Hematopoietic multipotent progenitor cell treated with erythropoietin and hydrocortisone succinate and interleukin-3 and kit ligand, for 8 days (in vitro differentiated cells): ENCODE data around the gene CHIC2.

Source experiments
- DNase-seq: peaks from one replicate; pipeline ENCODE4 v3.0.0-alpha.2; 2015

The CHIC2 gene

GRCh38 chr4:54092405-54093323 is 28.3 kb upstream of the CHIC2 start:
- no peak for DNase-seq

DNA sequence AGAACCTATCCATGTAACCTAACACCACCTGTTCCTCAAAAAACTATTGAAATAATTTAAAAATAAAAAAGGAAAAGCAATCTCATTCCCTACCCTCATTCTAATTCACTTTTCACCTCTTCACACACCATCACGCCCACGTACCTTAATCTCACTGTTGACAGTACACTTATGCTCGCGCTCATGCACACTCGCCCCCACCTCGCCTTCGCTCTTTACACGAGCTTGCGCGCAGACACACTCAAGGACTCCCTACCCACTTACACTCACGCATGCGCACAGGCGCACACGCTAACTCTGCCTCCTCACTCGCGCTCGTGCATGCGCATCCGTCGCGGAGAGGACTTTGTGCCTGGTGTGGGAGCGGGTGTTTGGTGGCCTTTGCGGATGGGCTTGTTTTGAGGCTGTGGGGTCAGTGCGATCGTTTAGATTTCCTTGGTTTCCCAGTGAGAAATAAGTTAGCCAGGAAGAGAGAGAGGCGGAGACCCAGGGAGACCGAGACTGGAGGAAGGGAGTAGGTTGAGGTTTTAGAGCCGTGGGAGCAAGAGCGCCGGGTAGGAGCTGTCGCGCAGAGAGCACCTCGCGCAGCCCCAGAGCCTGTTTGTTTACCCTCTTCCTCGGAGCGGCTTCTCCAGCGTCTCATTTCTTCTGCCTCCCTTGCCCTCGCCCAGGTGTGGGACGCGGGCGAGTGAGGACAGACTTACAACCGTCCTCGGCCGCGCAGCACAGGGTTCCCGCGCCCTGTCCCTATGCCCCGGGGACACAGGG is 27.4 kb upstream of the CHIC2 start:
- peak; percentile 65 for DNase-seq

- DNase-seq: no peak
These were observed 26.6 kb upstream of the CHIC2 start for GRCh38 chr4:54090804-54091623.

DNA sequence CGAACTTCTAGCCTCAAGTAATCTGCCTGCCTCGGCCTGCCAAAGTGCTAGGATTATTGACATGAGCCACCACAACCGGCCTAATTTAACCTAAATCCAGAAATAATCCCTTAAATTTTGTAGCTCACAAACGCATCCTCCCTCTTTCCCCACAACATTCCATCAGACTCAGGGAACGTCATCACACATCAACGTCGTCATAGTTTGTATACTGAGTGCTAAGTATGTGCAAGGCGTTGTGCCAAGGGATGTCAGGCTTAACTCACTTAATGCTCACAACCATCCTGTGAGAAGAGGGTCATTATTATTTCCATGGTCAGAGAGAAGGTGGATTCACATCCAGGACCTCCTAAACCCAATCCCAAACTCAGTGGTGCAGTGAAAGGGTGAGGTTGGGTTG is 26.0 kb upstream of the CHIC2 start:
- no peak for DNase-seq

- no peak for DNase-seq
These were observed 25.5 kb upstream of the CHIC2 start for GRCh38 chr4:54089875-54090274.

- DNase-seq: no peak
These were observed 20.9 kb upstream of the CHIC2 start for GRCh38 chr4:54085284-54085683.

GRCh38 chr4:54082168-54082567 is 17.8 kb upstream of the CHIC2 start:
- no peak for DNase-seq

- DNase-seq: no peak
These were observed 13.4 kb upstream of the CHIC2 start for GRCh38 chr4:54077812-54078211.

DNA sequence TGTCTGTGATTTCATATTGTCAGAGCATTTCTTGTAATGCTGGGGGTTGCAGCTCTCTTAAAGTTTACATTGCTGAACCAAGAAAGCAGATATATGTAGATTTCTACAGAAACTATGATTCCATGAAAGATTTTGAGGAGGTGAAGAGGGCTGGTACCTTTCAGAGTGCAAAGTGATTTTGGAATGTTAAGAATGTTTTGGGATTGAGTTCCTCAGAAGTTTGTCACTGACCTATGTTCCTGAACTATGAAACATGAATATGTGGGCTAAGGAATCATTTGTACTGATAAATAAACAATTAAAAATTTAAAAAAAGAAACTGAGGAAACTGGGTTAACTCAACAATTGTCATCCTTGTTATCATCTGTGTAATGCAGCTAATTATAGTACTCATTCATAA is 12.3 kb upstream of the CHIC2 start:
- DNase-seq: no peak

DNA sequence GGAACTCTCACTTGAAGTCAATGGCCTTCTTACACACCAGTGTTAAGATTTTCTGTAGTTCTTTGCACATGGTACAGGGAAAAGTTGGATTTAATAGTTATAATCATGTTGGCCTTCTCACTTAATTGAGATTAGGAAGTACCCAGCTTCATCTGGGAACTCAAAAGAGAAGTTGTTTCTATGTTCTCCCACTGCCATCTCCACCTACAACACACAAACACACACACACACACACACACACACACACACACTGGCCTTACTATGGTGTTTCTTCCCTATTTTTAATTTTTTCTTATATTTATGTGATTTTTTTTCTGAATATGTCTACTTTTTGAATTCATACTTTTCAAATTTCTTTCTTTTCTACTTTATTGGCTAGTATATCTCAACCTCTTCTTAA is 10.0 kb upstream of the CHIC2 start:
- no peak for DNase-seq

GRCh38 chr4:54073271-54073880 is 9.0 kb upstream of the CHIC2 start:
- DNase-seq: no peak

GRCh38 chr4:54067166-54067565 is 2.8 kb upstream of the CHIC2 start:
- no peak for DNase-seq

- DNase-seq: peak; percentile 91
These were observed 2.3 kb upstream of the CHIC2 start for GRCh38 chr4:54066718-54067129.

DNA sequence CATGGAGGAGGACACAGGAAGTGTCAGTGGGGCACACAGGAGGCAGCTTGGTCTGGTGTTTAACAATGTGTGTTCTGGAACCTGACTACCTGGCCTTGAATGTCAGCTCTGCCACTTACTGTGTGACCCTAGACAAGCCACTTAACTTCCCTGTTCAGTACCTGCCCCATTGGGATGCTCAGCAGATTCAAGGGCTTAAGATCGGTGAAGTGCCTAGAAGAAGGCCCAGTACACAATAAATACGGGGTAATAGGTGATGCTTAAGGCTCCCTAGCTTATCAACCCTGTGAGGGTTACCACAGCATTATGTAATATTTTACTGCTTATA is 1.6 kb upstream of the CHIC2 start:
- DNase-seq: no peak

DNA sequence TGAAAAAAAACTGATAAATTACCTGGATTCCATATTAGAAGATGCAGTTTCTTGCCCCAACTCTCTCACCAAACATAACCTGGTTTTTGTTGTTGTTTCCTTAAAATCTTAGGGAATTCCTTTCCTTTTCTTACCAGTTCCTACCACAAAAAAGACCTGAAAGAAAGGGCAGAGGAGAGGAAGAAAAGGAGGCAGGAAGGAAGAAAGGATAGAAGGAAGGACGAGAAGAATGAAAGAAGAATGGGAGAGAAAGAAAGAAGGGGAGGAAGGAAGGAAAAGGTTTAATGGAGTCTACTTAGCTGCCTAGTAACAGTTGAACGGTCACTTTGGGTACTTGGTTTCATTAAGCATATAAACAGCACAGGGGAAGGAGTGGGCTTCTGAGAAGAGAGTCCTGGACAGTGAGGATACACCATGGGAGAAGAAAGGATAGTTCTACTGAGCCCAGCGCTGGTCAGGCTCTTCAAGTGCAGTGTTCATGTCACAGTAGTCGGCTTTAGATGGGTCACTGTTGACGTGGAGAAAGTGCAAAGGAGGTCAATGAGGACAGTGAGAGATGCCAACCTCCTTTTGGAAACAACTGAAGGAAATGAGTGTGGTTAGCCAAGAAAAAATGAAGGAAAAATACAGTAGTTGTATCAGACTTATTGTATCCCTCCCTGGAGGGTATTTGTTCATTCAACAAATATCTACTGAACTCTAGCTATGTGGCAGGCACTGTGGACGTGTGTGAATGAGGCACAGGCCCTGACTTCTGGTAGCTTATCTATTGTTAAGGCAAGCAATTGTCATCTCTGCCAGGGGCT is 1.1 kb upstream of the CHIC2 start:
- DNase-seq: peak; percentile 60

- DNase-seq: peak; percentile 48
These were observed 578 bp downstream of the CHIC2 start for GRCh38 chr4:54063737-54064316.

GRCh38 chr4:54063229-54063628 is 1.2 kb downstream of the CHIC2 start:
- peak; percentile 15 for DNase-seq

- DNase-seq: no peak
These were observed 2.0 kb downstream of the CHIC2 start for GRCh38 chr4:54062392-54062791.

DNA sequence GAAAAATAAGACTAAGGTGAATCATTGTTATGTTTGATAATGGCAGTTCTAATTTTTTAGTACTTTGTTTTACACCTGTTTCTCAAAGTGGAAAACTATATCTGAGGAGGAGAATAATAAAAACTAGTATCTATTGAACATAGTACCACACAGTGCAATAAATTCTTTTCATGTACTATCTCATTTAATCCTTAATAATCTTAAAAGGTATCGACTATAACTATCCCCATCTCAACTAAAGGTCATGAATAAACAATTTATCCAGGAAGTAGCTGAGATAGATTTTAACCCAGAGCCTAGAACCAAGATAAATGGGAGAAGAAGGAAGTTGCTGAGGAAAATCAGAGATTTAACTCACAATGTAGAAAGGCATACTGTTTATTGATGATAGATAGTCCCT is 2.5 kb downstream of the CHIC2 start:
- DNase-seq: no peak

GRCh38 chr4:54061067-54061466 is 3.3 kb downstream of the CHIC2 start:
- DNase-seq: no peak

GRCh38 chr4:54060116-54060515 is 4.3 kb downstream of the CHIC2 start:
- DNase-seq: peak; percentile 53

DNA sequence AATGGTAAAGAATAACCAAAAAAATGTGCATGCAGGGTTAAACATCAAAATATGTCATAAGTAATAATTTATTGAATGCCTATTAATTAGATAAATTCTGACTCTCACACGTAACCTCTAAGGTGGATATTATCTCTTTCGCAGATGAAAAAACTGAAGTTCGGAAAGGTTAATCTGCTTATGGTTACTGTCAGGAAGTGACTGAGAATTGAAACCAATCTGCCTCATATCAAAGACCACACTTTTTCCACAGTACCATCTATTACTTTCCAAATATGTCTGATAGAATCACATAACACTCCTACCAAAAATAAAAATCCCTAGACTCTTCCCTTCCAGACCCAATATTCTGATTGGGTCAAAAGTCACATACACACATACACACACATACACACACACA is 6.2 kb downstream of the CHIC2 start:
- no peak for DNase-seq
